Measurements from ENCODE around the gene ATP1A2.

Gene ATP1A2

DNA sequence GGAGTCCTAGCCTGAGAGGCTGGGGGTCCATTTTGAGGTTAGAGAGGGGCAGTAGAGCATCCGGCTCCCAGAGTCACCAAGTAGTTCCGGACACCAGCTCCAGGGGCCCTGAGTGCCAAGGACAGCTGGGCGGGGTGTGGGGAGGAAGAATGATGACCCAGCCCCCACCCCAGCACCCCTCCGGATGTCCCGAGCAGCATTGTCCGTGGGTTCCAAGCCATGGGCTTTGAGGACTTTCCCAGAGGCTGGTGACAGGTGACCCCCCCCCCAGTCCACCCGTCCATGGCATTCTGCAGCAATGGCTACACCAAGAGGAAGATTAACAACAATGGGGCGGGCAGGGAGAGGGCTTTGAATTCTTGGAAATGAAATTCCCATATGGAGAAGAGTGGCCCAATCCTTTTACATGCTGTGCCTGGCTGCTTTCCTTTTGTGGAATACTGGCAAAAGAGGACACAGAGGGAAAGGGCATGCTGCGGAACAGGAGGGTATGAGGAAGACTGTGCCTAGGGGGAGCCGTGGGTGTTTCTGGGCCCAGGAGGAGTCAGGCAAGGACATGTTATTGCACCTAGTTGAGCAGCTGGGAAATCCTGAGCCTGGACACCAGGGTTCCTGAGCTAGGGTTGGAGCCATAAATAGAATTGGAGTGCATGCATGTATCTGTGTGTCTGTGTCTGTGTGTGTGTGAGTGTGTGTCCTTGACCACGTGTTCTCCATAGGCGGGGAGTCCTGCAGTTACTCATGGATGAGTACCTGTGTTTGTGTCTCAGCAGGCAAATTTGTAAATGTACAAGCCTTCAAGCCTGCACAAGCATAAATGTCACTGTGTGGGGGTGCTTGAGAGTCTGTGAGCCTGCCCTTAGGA lies 956 bp downstream of the ATP1A2 start:
- POLR2A ChIA-PET: no interaction called here

GRCh38 chr1:160117300-160117699 lies 1.7 kb downstream of the ATP1A2 start:
- TF ChIP-seq, protein P1, sequence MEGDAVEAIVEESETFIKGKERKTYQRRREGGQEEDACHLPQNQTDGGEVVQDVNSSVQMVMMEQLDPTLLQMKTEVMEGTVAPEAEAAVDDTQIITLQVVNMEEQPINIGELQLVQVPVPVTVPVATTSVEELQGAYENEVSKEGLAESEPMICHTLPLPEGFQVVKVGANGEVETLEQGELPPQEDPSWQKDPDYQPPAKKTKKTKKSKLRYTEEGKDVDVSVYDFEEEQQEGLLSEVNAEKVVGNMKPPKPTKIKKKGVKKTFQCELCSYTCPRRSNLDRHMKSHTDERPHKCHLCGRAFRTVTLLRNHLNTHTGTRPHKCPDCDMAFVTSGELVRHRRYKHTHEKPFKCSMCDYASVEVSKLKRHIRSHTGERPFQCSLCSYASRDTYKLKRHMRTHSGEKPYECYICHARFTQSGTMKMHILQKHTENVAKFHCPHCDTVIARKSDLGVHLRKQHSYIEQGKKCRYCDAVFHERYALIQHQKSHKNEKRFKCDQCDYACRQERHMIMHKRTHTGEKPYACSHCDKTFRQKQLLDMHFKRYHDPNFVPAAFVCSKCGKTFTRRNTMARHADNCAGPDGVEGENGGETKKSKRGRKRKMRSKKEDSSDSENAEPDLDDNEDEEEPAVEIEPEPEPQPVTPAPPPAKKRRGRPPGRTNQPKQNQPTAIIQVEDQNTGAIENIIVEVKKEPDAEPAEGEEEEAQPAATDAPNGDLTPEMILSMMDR (IDR thresholded peaks at IDR 0.05; ENCODE audit: insufficient read depth, low read length, missing control alignments): no peak
- no peak for DNase-seq (ENCODE audit: low read depth, low spot score)
- ChIA-PET POLR2A (no interaction called here), CTCF (interaction anchor here (0.8 to 2.5 kb wide), 8 partner anchors 9 to 76 kb away, joined by 3 to 16 read pairs (median 4); no protein-coding TSS in a partner anchor)
- no peak overlapping the region for H3K4me3 ChIP-seq (ENCODE audit: low read depth, low read length)

More for the DNA sequence above, 956 bp downstream of the ATP1A2 start:
- CTCF ChIA-PET: interaction anchor here (0.8 to 2.5 kb wide), 8 partner anchors 8 to 77 kb away, joined by 3 to 16 read pairs (median 6); no protein-coding TSS in a partner anchor
- no peak overlapping the region for H3K4me3 ChIP-seq (ENCODE audit: low read depth, low read length)
- no peak for DNase-seq (ENCODE audit: low read depth, low spot score)
- TF ChIP-seq, protein P1 (IDR thresholded peaks at IDR 0.05; ENCODE audit: insufficient read depth, low read length, missing control alignments): no peak

GRCh38 chr1:160117709-160118183 lies 2.2 kb downstream of the ATP1A2 start:
- no peak overlapping the region for H3K4me3 ChIP-seq (ENCODE audit: low read depth, low read length)
- ChIA-PET POLR2A (no interaction called here), CTCF (interaction anchor here (0.9 to 2.5 kb wide), 9 partner anchors 9 to 134 kb away, joined by 3 to 16 read pairs (median 5); no protein-coding TSS in a partner anchor)
- TF ChIP-seq, protein P1 (IDR thresholded peaks at IDR 0.05; ENCODE audit: insufficient read depth, low read length, missing control alignments): no peak
- DNase-seq (ENCODE audit: low read depth, low spot score): no peak

DNA sequence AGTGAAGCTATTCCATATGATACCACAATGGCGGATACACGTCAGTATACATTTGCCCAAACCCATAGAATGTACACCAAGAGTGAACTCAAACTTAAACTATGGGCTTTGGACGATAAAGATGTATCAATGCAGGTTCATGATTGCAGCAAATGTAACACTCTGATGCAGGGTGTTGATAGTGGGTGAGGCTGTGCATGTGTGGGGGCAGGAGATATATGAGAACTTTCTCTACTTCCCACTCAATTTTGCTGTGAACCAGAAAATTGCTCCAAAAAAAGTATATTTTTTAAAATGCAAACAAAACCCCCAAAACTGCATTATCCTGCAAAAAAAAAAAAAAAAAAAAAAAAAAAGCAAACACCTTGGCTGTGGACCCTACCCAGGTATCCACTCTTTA lies 3.4 kb downstream of the ATP1A2 start:
- DNase-seq (ENCODE audit: low read depth, low spot score): no peak
- H3K4me3 ChIP-seq (ENCODE audit: low read depth, low read length): no peak overlapping the region
- POLR2A ChIA-PET: no interaction called here
- CTCF ChIA-PET: interaction anchor here (0.9 to 2.1 kb wide), 7 partner anchors 15 to 133 kb away, joined by 3 to 10 read pairs (median 4); no protein-coding TSS in a partner anchor
- TF ChIP-seq, protein P1 (IDR thresholded peaks at IDR 0.05; ENCODE audit: insufficient read depth, low read length, missing control alignments): no peak

- DNase-seq (ENCODE audit: low read depth, low spot score): no peak
- TF ChIP-seq, protein P1 (IDR thresholded peaks at IDR 0.05; ENCODE audit: insufficient read depth, low read length, missing control alignments): no peak
- ChIA-PET CTCF (interaction anchor here (0.6 to 2.3 kb wide), 4 partner anchors 8 to 99 kb away, joined by 3 to 9 read pairs (median 3); no protein-coding TSS in a partner anchor), POLR2A (no interaction called here)
- H3K4me3 ChIP-seq (ENCODE audit: low read depth, low read length): no peak overlapping the region
Observed at GRCh38 chr1:160120797-160121196, 5.2 kb downstream of the ATP1A2 start.

DNA sequence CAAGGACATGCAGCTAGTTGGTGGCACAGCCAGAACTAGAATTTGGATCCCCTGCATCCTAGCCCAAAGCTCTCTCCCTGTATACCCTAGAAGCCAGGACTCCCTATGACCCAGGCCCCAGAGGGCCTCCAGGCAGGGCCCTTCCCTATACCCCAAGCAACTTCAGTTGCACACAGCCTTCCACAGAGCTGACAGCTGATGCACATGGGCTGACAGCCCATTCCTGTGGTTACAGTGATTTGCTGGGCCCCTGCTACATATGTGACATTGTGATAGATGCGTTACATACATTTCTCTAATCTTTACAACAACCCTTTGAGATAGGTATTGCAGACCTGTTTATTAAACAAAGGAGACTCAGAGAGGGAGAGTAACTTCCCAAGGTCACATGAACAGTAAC lies 5.8 kb downstream of the ATP1A2 start:
- POLR2A ChIA-PET: no interaction called here
- TF ChIP-seq, protein P1 (IDR thresholded peaks at IDR 0.05; ENCODE audit: insufficient read depth, low read length, missing control alignments): no peak
- DNase-seq (ENCODE audit: low read depth, low spot score): no peak
- CTCF ChIA-PET: interaction anchor here (0.6 to 2.3 kb wide), 6 partner anchors 9 to 98 kb away, joined by 3 to 9 read pairs (median 3); no protein-coding TSS in a partner anchor
- no peak overlapping the region for H3K4me3 ChIP-seq (ENCODE audit: low read depth, low read length)

Measured in AG04449 (cell line).